DOHH2 (cell line): ENCODE results near the gene ABAT.

ENCODE experiments used
- H3F3A ChIP-seq: fragments of 200-600 bp; sonication (generic), shearing (Covaris generic); 2 replicates; pipeline ENCODE4 v1.6.0; 2016; ENCODE audit warnings: antibody characterized with exemption, mild to moderate bottlenecking; ENCODE audit not compliant: control insufficient read depth, insufficient read depth
- H3K27ac ChIP-seq: fragments of 200-600 bp; sonication (generic); 2 replicates; pipeline ENCODE4 v1.5.1; 2014; ENCODE audit warnings: low read depth, mild to moderate bottlenecking, low read length, moderate library complexity
- H3K27me3 ChIP-seq: fragments of 200-600 bp; sonication (generic); 2 replicates; pipeline ENCODE4 v1.6.1; 2014; ENCODE audit warnings: mild to moderate bottlenecking, low read length, mixed read lengths; ENCODE audit not compliant: control insufficient read depth
- H3K36me3 ChIP-seq: fragments of 200-600 bp; sonication (generic); 2 replicates; pipeline ENCODE4 v1.6.1; 2014; ENCODE audit warnings: mild to moderate bottlenecking, low read length, moderate library complexity, mixed read lengths; ENCODE audit not compliant: control insufficient read depth
- H3K4me1 ChIP-seq: fragments of 200-600 bp; sonication (generic); 2 replicates; pipeline ENCODE4 v1.6.1; 2014; ENCODE audit warnings: mild to moderate bottlenecking, low read length, mixed read lengths; ENCODE audit not compliant: control insufficient read depth
- H3K4me2 ChIP-seq: fragments of 200-600 bp; sonication (generic); 2 replicates; pipeline ENCODE4 v1.6.0; 2014; ENCODE audit warnings: mild to moderate bottlenecking, low read length, moderate library complexity
- H3K4me3 ChIP-seq: fragments of 200-600 bp; sonication (generic); 2 replicates; pipeline ENCODE4 v1.5.1; 2014; ENCODE audit warnings: mild to moderate bottlenecking, low read length, mixed read lengths
- H3K79me2 ChIP-seq: fragments of 200-600 bp; sonication (generic); 2 replicates; pipeline ENCODE4 v1.6.1; 2014; ENCODE audit warnings: mild to moderate bottlenecking, low read length, mixed read lengths; ENCODE audit not compliant: control insufficient read depth
- H3K9me2 ChIP-seq: fragments of 200-600 bp; sonication (generic); replicated peaks from 2 replicates; pipeline ENCODE4 v1.6.1; 2014; ENCODE audit warnings: mild to moderate bottlenecking, low read length, mixed read lengths; ENCODE audit not compliant: control insufficient read depth
- H3K9me3 ChIP-seq: fragments of 200-600 bp; sonication (generic); 2 replicates; pipeline ENCODE4 v1.6.1; 2014; ENCODE audit warnings: antibody characterized with exemption, low read length, mixed read lengths; ENCODE audit not compliant: control insufficient read depth, insufficient read depth
- H4K20me1 ChIP-seq: fragments of 200-600 bp; sonication (generic); 2 replicates; pipeline ENCODE4 v1.6.0; 2014; ENCODE audit warnings: low read depth, mild to moderate bottlenecking, antibody characterized with exemption, low read length, moderate library complexity; ENCODE audit not compliant: control insufficient read depth, insufficient read depth
- EZH2phosphoT487 ChIP-seq: fragments of 200-600 bp; sonication (generic); IDR thresholded peaks from 2 replicates; pipeline ENCODE4 v1.6.1; 2017; ENCODE audit warnings: borderline replicate concordance, mild to moderate bottlenecking, antibody characterized with exemption, low read length, moderate library complexity, mixed read lengths
- TF ChIP-seq, protein P1 (sequence below): fragments of 200-600 bp; sonication (generic); IDR thresholded peaks from one replicate; pipeline ENCODE4 v1.5.1; 2014; ENCODE audit warnings: antibody characterized with exemption, mild to moderate bottlenecking, low read depth, low read length; ENCODE audit not compliant: poor library complexity, severe bottlenecking

The ABAT gene

GRCh38 chr16:8758022-8758421 lies 83.6 kb downstream of the ABAT start:
- TF ChIP-seq EZH2phosphoT487 = no peak
- TF ChIP-seq, protein P1, sequence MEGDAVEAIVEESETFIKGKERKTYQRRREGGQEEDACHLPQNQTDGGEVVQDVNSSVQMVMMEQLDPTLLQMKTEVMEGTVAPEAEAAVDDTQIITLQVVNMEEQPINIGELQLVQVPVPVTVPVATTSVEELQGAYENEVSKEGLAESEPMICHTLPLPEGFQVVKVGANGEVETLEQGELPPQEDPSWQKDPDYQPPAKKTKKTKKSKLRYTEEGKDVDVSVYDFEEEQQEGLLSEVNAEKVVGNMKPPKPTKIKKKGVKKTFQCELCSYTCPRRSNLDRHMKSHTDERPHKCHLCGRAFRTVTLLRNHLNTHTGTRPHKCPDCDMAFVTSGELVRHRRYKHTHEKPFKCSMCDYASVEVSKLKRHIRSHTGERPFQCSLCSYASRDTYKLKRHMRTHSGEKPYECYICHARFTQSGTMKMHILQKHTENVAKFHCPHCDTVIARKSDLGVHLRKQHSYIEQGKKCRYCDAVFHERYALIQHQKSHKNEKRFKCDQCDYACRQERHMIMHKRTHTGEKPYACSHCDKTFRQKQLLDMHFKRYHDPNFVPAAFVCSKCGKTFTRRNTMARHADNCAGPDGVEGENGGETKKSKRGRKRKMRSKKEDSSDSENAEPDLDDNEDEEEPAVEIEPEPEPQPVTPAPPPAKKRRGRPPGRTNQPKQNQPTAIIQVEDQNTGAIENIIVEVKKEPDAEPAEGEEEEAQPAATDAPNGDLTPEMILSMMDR = no peak
- no peaks in the 10 kb centered on the region for H3K36me3 ChIP-seq
- no peaks in the 10 kb centered on the region for H3K9me2 ChIP-seq

GRCh38 chr16:8760021-8760420 lies 85.6 kb downstream of the ABAT start:
- Histone ChIP-seq H3K4me3 (no peak overlapping the region), H3K27me3 (no peaks in the 10 kb centered on the region), H3K9me2 (no peaks in the 10 kb centered on the region), H3K4me2 (no peak overlapping the region), H3K36me3 (no peaks in the 10 kb centered on the region), H3K27ac (no peak overlapping the region), H3F3A (no peaks in the 10 kb centered on the region), H4K20me1 (no peaks in the 10 kb centered on the region), H3K9me3 (no peaks in the 10 kb centered on the region), H3K4me1 (no peaks in the 10 kb centered on the region), H3K79me2 (no peaks in the 10 kb centered on the region)
- TF ChIP-seq EZH2phosphoT487 = no peak
- TF ChIP-seq, protein P1 = no peak

More at GRCh38 chr16:8758022-8758421, 83.6 kb downstream of the ABAT start:
- Histone ChIP-seq H3K4me3 (no peak overlapping the region), H3K27ac (no peak overlapping the region), H3K79me2 (no peaks in the 10 kb centered on the region), H3K27me3 (no peaks in the 10 kb centered on the region), H3F3A (no peaks in the 10 kb centered on the region), H3K4me2 (no peak overlapping the region), H4K20me1 (no peaks in the 10 kb centered on the region), H3K4me1 (no peaks in the 10 kb centered on the region), H3K9me3 (no peaks in the 10 kb centered on the region)

DNA sequence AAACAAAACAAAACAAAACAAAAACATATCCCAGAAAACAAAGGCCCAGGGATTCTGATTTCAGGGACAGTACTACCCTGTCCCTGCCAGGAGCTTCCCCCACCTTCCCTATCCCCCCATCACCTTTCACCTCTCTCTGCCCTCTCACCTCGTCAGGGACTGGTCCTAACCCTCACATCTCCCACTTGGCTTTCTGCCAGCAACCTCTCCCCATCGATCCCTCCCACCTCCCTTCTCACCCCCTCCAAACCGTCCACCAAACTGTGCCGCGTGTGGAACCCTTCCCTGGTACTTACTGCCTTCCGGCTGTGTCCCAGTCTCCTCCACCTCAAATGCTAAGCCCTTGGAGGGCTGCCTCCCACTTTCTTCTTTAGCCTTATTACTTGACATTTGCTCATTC lies 86.7 kb downstream of the ABAT start:
- Histone ChIP-seq H3K9me2 (no peaks in the 10 kb centered on the region), H3K4me1 (no peaks in the 10 kb centered on the region), H3K4me3 (no peak overlapping the region), H3K27me3 (no peaks in the 10 kb centered on the region), H4K20me1 (no peaks in the 10 kb centered on the region), H3F3A (no peaks in the 10 kb centered on the region), H3K36me3 (no peaks in the 10 kb centered on the region), H3K79me2 (no peaks in the 10 kb centered on the region), H3K4me2 (no peak overlapping the region), H3K27ac (no peak overlapping the region), H3K9me3 (no peaks in the 10 kb centered on the region)
- TF ChIP-seq, protein P1 = no peak
- TF ChIP-seq EZH2phosphoT487 = no peak

- Histone ChIP-seq H3K9me3 (no peaks in the 10 kb centered on the region), H4K20me1 (no peaks in the 10 kb centered on the region), H3F3A (no peaks in the 10 kb centered on the region), H3K4me1 (no peaks in the 10 kb centered on the region), H3K79me2 (no peaks in the 10 kb centered on the region), H3K36me3 (no peaks in the 10 kb centered on the region), H3K27ac (no peak overlapping the region), H3K4me2 (no peak overlapping the region), H3K27me3 (no peaks in the 10 kb centered on the region), H3K4me3 (no peak overlapping the region), H3K9me2 (no peaks in the 10 kb centered on the region)
- TF ChIP-seq, protein P1 = no peak
- TF ChIP-seq EZH2phosphoT487 = no peak
Measured at GRCh38 chr16:8762254-8762653, 87.8 kb downstream of the ABAT start.
